ENCODE data around the gene ARHGAP22. TPM values are rescaled to one million over a fixed set of nuclear protein-coding genes. Genes with fewer than 3 reads are reported as not detected.

The ARHGAP22 gene
- total and polyA plus RNA-seq, 2 of the 4 experiments (the other 2 are of a cell fraction), result 28.3 to 30.2 TPM

DNA sequence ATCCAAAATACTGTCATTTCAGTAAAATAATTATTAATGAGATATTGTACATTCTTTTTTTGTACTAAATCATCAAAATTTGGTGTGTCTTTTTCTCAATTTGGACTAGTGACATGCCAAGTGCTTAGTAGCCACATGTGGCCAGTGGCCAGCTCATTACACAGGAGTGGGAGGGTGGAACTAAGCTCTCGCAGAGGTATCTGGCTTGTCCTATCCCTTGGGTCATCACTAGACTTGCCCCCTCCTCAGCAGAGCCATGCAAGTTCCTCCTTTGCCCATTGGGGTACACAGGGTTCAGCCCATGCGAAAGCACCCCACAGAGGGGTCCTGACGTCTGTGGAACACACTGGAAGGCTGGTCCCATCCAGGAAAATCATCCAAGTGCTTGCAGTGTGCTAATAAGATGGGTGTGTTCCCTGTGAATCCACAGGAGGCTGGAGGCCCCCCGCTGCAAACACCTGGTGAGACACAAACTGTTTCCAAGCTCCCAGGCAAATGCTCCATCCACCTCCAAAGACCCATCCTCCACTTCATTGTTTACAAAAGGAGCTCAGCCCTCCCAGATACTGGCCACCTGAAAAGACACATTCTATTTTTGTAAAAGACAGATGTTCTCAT, 1.3 kb downstream of the ARHGAP22 start:
- no peak for ATAC-seq (ENCODE audit: low read depth)
- Histone ChIP-seq H4K91ac (ENCODE audit: insufficient read depth, low read depth, low read length) (peak overlapping the region; percentile 81; the same call in 1 of the 2 replicates), H2AK9ac (replicated peaks; ENCODE audit: low read depth, low read length, poor library complexity) (peak overlapping the region; percentile 99), H3K27me3 (ENCODE audit: control insufficient read depth, insufficient read depth, low read length) (no peaks in the 10 kb centered on the region), H2BK5ac (ENCODE audit: low read depth, low read length, poor library complexity, severe bottlenecking) (peak overlapping the region; percentile 76), H3K4me2 (ENCODE audit: low read depth, low read length) (peak overlapping the region; percentile 94), H4K8ac (ENCODE audit: low read depth in 2 of 2, low read length in 2 of 2) (peak overlapping the region; percentile 62 to 92; a peak in 3 of 4 replicates), H3K23ac (ENCODE audit: low read depth, low read length) (peak overlapping the region; percentile 89), H3K14ac (replicated peaks; ENCODE audit: low read depth, low read length) (peak overlapping the region; percentile 92), H3K4ac (ENCODE audit: low read depth, low read length) (peak overlapping the region; percentile 96), H3K9me1 (ENCODE audit: insufficient read depth, low read length) (peaks cover 54% of the 10 kb centered on the region), H4K5ac (ENCODE audit: low read depth, low read length) (peak overlapping the region; percentile 61; the same call in 1 of the 2 replicates), H3K18ac (ENCODE audit: low read depth, low read length) (peak overlapping the region; percentile 27; the same call in 1 of the 2 replicates), H4K20me1 (ENCODE audit: insufficient read depth, low read length) (peaks cover 14% of the 10 kb centered on the region; the same call in 1 of the 2 replicates), H3K9ac (ENCODE audit: low read depth, low read length) (peak overlapping the region; percentile 86; the same call in 1 of the 2 replicates), H3K36me3 (ENCODE audit: control insufficient read depth, insufficient read depth, low read length) (peaks cover 1% of the 10 kb centered on the region; the same call in 1 of the 2 replicates), H3K4me1 (ENCODE audit: control insufficient read depth, insufficient read depth, low read length) (peaks cover 52% of the 10 kb centered on the region), H2AFZ (replicated peaks; ENCODE audit: low read length, poor library complexity) (no peak overlapping the region), H3K79me1 (ENCODE audit: low read depth in 1 of 2, low read length in 2 of 2) (peaks cover 11 to 81% of the 10 kb centered on the region in 2 experiments; a peak in 3 of 4 replicates), H2BK120ac (ENCODE audit: low read depth, low read length) (peak overlapping the region; percentile 94), H3K56ac (ENCODE audit: extremely low read depth, insufficient read depth, low read length) (0 out of 2 replicates have a peak overlapping the region, but pooled peaks have one; percentile 46), H3K27ac (ENCODE audit: insufficient read depth, low read length) (no peak overlapping the region), H2BK15ac (ENCODE audit: low read depth, low read length) (peak overlapping the region; percentile 96; the same call in 1 of the 3 replicates), H2BK20ac (ENCODE audit: low read depth, low read length) (peak overlapping the region; percentile 29; the same call in 1 of the 2 replicates), H3K9me3 (ENCODE audit: control insufficient read depth, insufficient read depth, low read length) (no peaks in the 10 kb centered on the region), H3K4me3 (ENCODE audit: insufficient read depth, low read depth, low read length) (peak overlapping the region; percentile 86), H2AK5ac (ENCODE audit: low read depth, low read length) (peak overlapping the region; percentile 85)
- intact Hi-C loops (cut with micrococcal nuclease), result loop anchor here (10.0 kb wide), 1 partner anchor 49 kb away; no protein-coding TSS in a partner anchor
- POLR2A ChIA-PET (ENCODE audit: unreplicated experiment), result no interaction called here
- dilution Hi-C loops (cut with HindIII; ENCODE audit: low sequenced_read_pairs, unreplicated experiment), result no loop called here
- BruUV-seq (replicated peaks), result no TSS peak
- CTCF ChIA-PET, result interaction anchor here (1.3 to 1.4 kb wide), 2 partner anchors 52 to 54 kb away, joined by 3 to 4 read pairs; no protein-coding TSS in a partner anchor
- TF ChIP-seq MXI1 (IDR thresholded peaks at IDR 0.05; ENCODE audit: borderline replicate concordance, low read depth, low read length), result peak; percentile 20; the same call in 1 of the 2 replicates
- TF ChIP-seq SMC3 (IDR thresholded peaks at IDR 0.05; ENCODE audit: low read depth, low read length), result no peak
- DNase-seq, result peak; percentile 35
- WGBS, 2 experiments (ENCODE audit: extremely low coverage in 2 of 2, insufficient read length in 1 of 2), result no CpG with 5 or more reads among the region's 4 CpGs
- in situ Hi-C loops (cut with MboI; ENCODE audit: low sequenced_read_pairs), result no loop called here

All from IMR-90 (cell line).